Activated T-cell treated with anti-CD3 and anti-CD28 coated beads, Interleukin-2, amount 50 U/mL, for 24 hours (primary cell): Measurements from ENCODE around the gene RAB7A.

Source experiments
- DNase-seq: peaks from one replicate; pipeline ENCODE4 v3.0.0-alpha.2; 2020
- H3K27ac Mint-ChIP-seq: 2 replicates; pipeline ENCODE4 v1.8.0; 2020; ENCODE audit warnings: mild to moderate bottlenecking, mixed read lengths
- H3K27me3 Mint-ChIP-seq: 2 replicates; pipeline ENCODE4 v1.8.0; 2020; ENCODE audit warnings: mixed read lengths
- H3K36me3 Mint-ChIP-seq: 2 replicates; pipeline ENCODE4 v1.8.0; 2020; ENCODE audit warnings: low read depth, mixed read lengths
- H3K4me1 Mint-ChIP-seq: 2 replicates; pipeline ENCODE4 v1.8.0; 2020; ENCODE audit warnings: low read depth, mixed read lengths
- H3K4me3 Mint-ChIP-seq: 2 replicates; pipeline ENCODE4 v1.8.0; 2020; ENCODE audit warnings: mild to moderate bottlenecking, moderate library complexity, mixed read lengths
- H3K9me3 Mint-ChIP-seq: 2 replicates; pipeline ENCODE4 v1.8.0; 2020; ENCODE audit warnings: mixed read lengths

Gene RAB7A

DNA sequence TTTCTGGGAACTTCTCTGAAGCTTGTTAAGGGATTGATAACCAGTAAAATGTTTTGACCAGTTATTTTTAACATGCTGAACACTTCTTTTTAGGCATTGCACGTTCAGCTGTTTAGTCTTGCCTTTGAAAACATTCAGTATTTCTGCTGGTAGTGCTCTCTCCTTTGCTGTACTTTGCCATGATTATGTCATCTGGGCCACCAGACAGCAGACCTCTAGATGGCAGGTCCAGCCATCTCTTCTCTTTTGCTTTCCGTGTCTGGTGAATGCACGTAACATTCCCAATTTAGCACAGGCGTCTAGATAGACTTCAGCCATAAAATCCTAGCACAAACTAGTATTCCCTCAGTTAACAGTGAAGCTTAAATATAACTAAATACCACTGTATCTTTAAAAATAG lies 57.8 kb downstream of the RAB7A start:
- Mint-ChIP-seq H3K27me3 (no peaks in the 10 kb centered on the region), H3K4me1 (peaks cover 94% of the 10 kb centered on the region), H3K36me3 (peaks cover 38% of the 10 kb centered on the region), H3K9me3 (no peaks in the 10 kb centered on the region), H3K27ac (peak overlapping the region; percentile 100), H3K4me3 (no peak overlapping the region)
- DNase-seq = no peak

GRCh38 chr3:128784232-128784631 lies 58.2 kb downstream of the RAB7A start:
- Mint-ChIP-seq H3K36me3 (peaks cover 38% of the 10 kb centered on the region), H3K4me3 (no peak overlapping the region), H3K4me1 (peaks cover 94% of the 10 kb centered on the region), H3K27ac (peak overlapping the region; percentile 100), H3K27me3 (no peaks in the 10 kb centered on the region), H3K9me3 (no peaks in the 10 kb centered on the region)
- DNase-seq = peak; percentile 69

- Mint-ChIP-seq H3K27ac (peak overlapping the region; percentile 100), H3K27me3 (no peaks in the 10 kb centered on the region), H3K4me3 (no peak overlapping the region), H3K36me3 (peaks cover 36% of the 10 kb centered on the region), H3K9me3 (no peaks in the 10 kb centered on the region), H3K4me1 (peaks cover 95% of the 10 kb centered on the region)
- DNase-seq = no peak
Observed at GRCh38 chr3:128784843-128785242, 58.9 kb downstream of the RAB7A start.

GRCh38 chr3:128786434-128787020 lies 60.5 kb downstream of the RAB7A start:
- peaks cover 35% of the 10 kb centered on the region for H3K36me3 Mint-ChIP-seq
- H3K4me3 Mint-ChIP-seq = peak overlapping the region; percentile 70
- DNase-seq = no peak
- H3K27ac Mint-ChIP-seq = peak overlapping the region; percentile 100
- no peaks in the 10 kb centered on the region for H3K9me3 Mint-ChIP-seq
- peaks cover 95% of the 10 kb centered on the region for H3K4me1 Mint-ChIP-seq
- no peaks in the 10 kb centered on the region for H3K27me3 Mint-ChIP-seq

DNA sequence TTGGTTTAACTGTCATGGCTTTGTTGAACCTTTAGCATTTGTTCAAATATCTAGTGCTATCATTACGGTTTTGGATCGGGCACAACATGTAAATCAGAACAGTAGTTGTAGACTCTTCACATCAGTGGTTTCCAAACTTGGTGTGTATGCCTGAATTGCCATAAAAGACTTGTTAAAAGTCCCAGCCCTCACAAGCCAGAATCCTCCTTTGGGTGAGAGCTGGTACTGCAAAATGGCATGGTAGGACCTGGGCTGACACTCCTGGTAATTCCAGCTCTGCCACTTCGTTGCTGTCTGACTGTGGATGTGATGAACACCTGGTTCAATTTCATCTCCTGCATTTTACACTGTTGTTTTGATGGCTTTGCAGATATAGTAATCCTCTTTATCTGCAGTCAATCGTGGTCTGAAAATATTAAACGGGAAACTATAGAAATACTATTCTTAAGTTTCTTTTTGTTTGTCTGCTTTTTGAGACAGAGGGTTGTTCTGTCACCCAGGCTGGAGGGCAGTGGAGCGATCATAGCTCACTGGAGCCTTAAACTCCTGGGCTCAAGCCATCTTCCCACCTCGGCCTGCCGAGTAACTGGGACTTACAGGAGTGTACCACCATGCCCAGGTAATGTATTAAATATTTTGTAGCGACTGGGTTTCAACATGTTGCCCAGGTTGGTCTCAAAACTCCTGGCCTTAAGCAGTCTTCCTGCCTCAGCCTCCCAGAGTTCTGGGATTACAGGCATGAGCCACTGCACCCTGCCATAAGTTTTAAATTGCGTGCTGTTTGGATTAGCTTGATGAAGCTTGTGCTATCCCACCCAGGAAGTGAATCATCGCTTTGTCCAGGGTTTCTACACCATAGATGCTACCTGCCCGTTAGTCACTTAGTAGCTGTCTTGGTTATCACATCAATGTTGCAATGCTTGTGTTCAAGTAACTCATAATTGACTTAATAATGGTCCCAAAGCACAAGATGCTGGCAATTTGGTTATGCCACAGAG lies 61.6 kb downstream of the RAB7A start:
- Mint-ChIP-seq H3K4me3 (peak overlapping the region; percentile 70), H3K27me3 (no peaks in the 10 kb centered on the region), H3K27ac (peak overlapping the region; percentile 100), H3K9me3 (no peaks in the 10 kb centered on the region), H3K36me3 (peaks cover 35% of the 10 kb centered on the region), H3K4me1 (peaks cover 95% of the 10 kb centered on the region)
- peak; percentile 62 for DNase-seq

GRCh38 chr3:128788268-128788869 lies 62.4 kb downstream of the RAB7A start:
- no peak for DNase-seq
- Mint-ChIP-seq H3K4me3 (peak overlapping the region; percentile 70), H3K4me1 (peaks cover 94% of the 10 kb centered on the region), H3K27me3 (no peaks in the 10 kb centered on the region), H3K9me3 (no peaks in the 10 kb centered on the region), H3K27ac (peak overlapping the region; percentile 100), H3K36me3 (peaks cover 35% of the 10 kb centered on the region)

DNA sequence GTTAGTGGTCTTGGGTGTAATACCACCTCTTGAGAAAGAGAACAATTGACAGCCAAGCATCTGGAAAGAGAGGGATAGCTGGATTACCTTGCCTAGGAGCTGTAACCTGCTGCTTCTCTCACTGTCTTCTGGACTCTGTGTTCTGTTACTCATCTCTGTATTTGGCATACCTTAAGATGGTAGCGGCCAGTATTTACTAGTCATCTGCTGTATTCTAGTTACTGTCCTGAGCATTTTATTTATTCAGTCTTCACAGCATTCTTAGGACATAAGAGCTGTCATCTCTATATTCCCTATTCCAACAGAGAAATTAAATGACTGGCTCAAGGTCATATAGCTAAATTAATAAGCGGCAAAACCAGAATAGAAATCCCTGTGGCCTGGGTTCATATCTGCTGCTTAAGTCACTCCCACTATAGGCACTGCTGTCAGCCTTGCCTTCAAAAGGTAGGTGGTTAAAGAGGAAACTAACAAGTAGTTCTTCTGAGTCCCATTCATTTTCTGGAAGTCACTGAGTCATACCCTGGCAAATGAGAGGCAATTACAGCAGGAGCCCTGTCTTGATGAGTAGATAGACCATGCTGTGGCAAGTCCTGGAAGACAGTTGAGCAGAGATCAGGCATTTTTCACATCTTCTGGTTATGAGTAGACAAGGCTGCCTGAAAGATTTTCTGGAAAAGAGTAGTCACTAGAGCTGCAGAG lies 68.2 kb downstream of the RAB7A start:
- no peaks in the 10 kb centered on the region for H3K27me3 Mint-ChIP-seq
- H3K9me3 Mint-ChIP-seq = no peaks in the 10 kb centered on the region
- H3K36me3 Mint-ChIP-seq = peaks cover 61% of the 10 kb centered on the region
- peak overlapping the region; percentile 42 for H3K4me3 Mint-ChIP-seq
- H3K27ac Mint-ChIP-seq = peak overlapping the region; percentile 94
- peaks cover 94% of the 10 kb centered on the region for H3K4me1 Mint-ChIP-seq
- no peak for DNase-seq

- H3K4me1 Mint-ChIP-seq = peaks cover 94% of the 10 kb centered on the region
- H3K27ac Mint-ChIP-seq = peak overlapping the region; percentile 94
- H3K36me3 Mint-ChIP-seq = peaks cover 69% of the 10 kb centered on the region
- no peaks in the 10 kb centered on the region for H3K27me3 Mint-ChIP-seq
- H3K4me3 Mint-ChIP-seq = peak overlapping the region; percentile 31
- peak; percentile 65 for DNase-seq
- no peaks in the 10 kb centered on the region for H3K9me3 Mint-ChIP-seq
Observed at GRCh38 chr3:128794770-128795649, 69.0 kb downstream of the RAB7A start.

GRCh38 chr3:128799653-128800052 lies 73.7 kb downstream of the RAB7A start:
- Mint-ChIP-seq H3K27ac (peak overlapping the region; percentile 99), H3K4me1 (peaks cover 91% of the 10 kb centered on the region), H3K27me3 (no peaks in the 10 kb centered on the region), H3K36me3 (peaks cover 83% of the 10 kb centered on the region), H3K9me3 (no peaks in the 10 kb centered on the region), H3K4me3 (peak overlapping the region; percentile 66)
- DNase-seq = no peak

GRCh38 chr3:128800241-128801187 lies 74.5 kb downstream of the RAB7A start:
- H3K36me3 Mint-ChIP-seq = peaks cover 87% of the 10 kb centered on the region

GRCh38 chr3:128801779-128802380 lies 75.9 kb downstream of the RAB7A start:
- Mint-ChIP-seq H3K36me3 (peaks cover 87% of the 10 kb centered on the region), H3K27ac (peak overlapping the region; percentile 99), H3K9me3 (no peaks in the 10 kb centered on the region), H3K4me3 (peak overlapping the region; percentile 66), H3K4me1 (peaks cover 94% of the 10 kb centered on the region), H3K27me3 (no peaks in the 10 kb centered on the region)
- DNase-seq = no peak

More at GRCh38 chr3:128800241-128801187, 74.5 kb downstream of the RAB7A start:
- Mint-ChIP-seq H3K27ac (peak overlapping the region; percentile 99), H3K27me3 (no peaks in the 10 kb centered on the region), H3K4me1 (peaks cover 91% of the 10 kb centered on the region), H3K4me3 (peak overlapping the region; percentile 66), H3K9me3 (no peaks in the 10 kb centered on the region)
- peak; percentile 73 for DNase-seq

- H3K4me1 Mint-ChIP-seq = peaks cover 91% of the 10 kb centered on the region
- no peak for DNase-seq
- peak overlapping the region; percentile 98 for H3K27ac Mint-ChIP-seq
- peaks cover 86% of the 10 kb centered on the region for H3K36me3 Mint-ChIP-seq
- no peaks in the 10 kb centered on the region for H3K27me3 Mint-ChIP-seq
- H3K9me3 Mint-ChIP-seq = no peaks in the 10 kb centered on the region
- H3K4me3 Mint-ChIP-seq = peak overlapping the region; percentile 60
Observed at GRCh38 chr3:128803307-128803706, 77.3 kb downstream of the RAB7A start.
